Astrocyte (in vitro differentiated cells and primary cell): Measurements from ENCODE around the gene CNTNAP2. TPM values are rescaled to one million over a fixed set of nuclear protein-coding genes. Genes with fewer than 3 reads are reported as not detected.

ENCODE experiments used
- DNase-seq: peaks from one replicate; pipeline ENCODE4 v3.0.0-alpha.2; 2010; ENCODE audit warnings: low read depth
- FAIRE-seq: peaks from 2 replicates; lab custom pipeline; 2011; peaks lifted over from hg19 to GRCh38; lab: Jason Lieb, UNC
- H2AFZ ChIP-seq: 2 replicates; pipeline ENCODE4 v1.6.0; 2012; ENCODE audit warnings: low read depth, low read length, inconsistent platforms
- H3K27ac ChIP-seq: 2 replicates; pipeline ENCODE4 v1.5.1; 2011; ENCODE audit warnings: low read depth, low read length, inconsistent platforms
- H3K27me3 ChIP-seq: 2 replicates; pipeline ENCODE4 v1.6.0; 2011; ENCODE audit warnings: low read length, inconsistent platforms; ENCODE audit not compliant: insufficient read depth
- H3K36me3 ChIP-seq: 2 replicates; pipeline ENCODE4 v1.5.1; 2011; ENCODE audit warnings: low read length, inconsistent platforms; ENCODE audit not compliant: insufficient read depth
- H3K4me1 ChIP-seq: 2 replicates; pipeline ENCODE4 v1.5.1; 2011; ENCODE audit warnings: low read length, inconsistent platforms; ENCODE audit not compliant: insufficient read depth
- H3K4me2 ChIP-seq: 2 replicates; pipeline ENCODE4 v1.6.0; 2012; ENCODE audit warnings: low read length, inconsistent platforms
- H3K4me3 ChIP-seq: 2 replicates; pipeline ENCODE4 v1.5.1; 2011; ENCODE audit warnings: low read depth, mild to moderate bottlenecking, low read length, inconsistent platforms; ENCODE audit not compliant: insufficient read depth
- H3K79me2 ChIP-seq: 2 replicates; pipeline ENCODE4 v1.6.0; 2012; ENCODE audit warnings: mild to moderate bottlenecking, low read length, inconsistent platforms; ENCODE audit not compliant: insufficient read depth
- H3K9ac ChIP-seq: 2 replicates; pipeline ENCODE4 v1.6.0; 2012; ENCODE audit warnings: mild to moderate bottlenecking, low read length, inconsistent platforms
- H3K9me3 ChIP-seq: 2 replicates; pipeline ENCODE4 v1.5.1; 2012; ENCODE audit warnings: low read depth, mild to moderate bottlenecking, low read length, inconsistent platforms; ENCODE audit not compliant: insufficient read depth
- H4K20me1 ChIP-seq: 2 replicates; pipeline ENCODE4 v1.6.0; 2012; ENCODE audit warnings: low read length, inconsistent platforms; ENCODE audit not compliant: insufficient read depth
- H3K27ac Mint-ChIP-seq: one replicate; pipeline ENCODE4 v1.8.0; 2021; ENCODE audit warnings: mild to moderate bottlenecking, mixed read lengths; ENCODE audit not compliant: unreplicated experiment
- H3K27me3 Mint-ChIP-seq: one replicate; pipeline ENCODE4 v1.8.0; 2021; ENCODE audit warnings: low read depth, mixed read lengths; ENCODE audit not compliant: unreplicated experiment
- H3K36me3 Mint-ChIP-seq: one replicate; pipeline ENCODE4 v1.8.0; 2021; ENCODE audit warnings: low read depth, mixed read lengths; ENCODE audit not compliant: unreplicated experiment
- H3K4me1 Mint-ChIP-seq: one replicate; pipeline ENCODE4 v1.8.0; 2021; ENCODE audit warnings: low read depth, mixed read lengths; ENCODE audit not compliant: unreplicated experiment
- H3K4me3 Mint-ChIP-seq: one replicate; pipeline ENCODE4 v1.8.0; 2021; ENCODE audit warnings: mild to moderate bottlenecking, moderate library complexity, mixed read lengths; ENCODE audit not compliant: unreplicated experiment
- H3K9me3 Mint-ChIP-seq: one replicate; pipeline ENCODE4 v1.8.0; 2021; ENCODE audit warnings: mild to moderate bottlenecking, mixed read lengths; ENCODE audit not compliant: unreplicated experiment
- EZH2 ChIP-seq: IDR thresholded peaks from 2 replicates; pipeline ENCODE4 v1.6.1; 2012; ENCODE audit warnings: mild to moderate bottlenecking, low read length, inconsistent platforms; ENCODE audit not compliant: insufficient read depth
- total RNA-seq: library from RNA; stranded (reverse); gene quantifications from 2 replicates; pipeline ENCODE4 v1.2.1, GENCODE V29; 2021
- TF ChIP-seq, protein P1 (sequence below): IDR thresholded peaks from 2 replicates; pipeline ENCODE4 v1.5.1; 2011; ENCODE audit warnings: low read depth, mild to moderate bottlenecking, inconsistent platforms, low read length, moderate library complexity; ENCODE audit not compliant: insufficient read depth

Gene CNTNAP2
- total RNA-seq, 1 donor from 2014 or later = 20.0 TPM

DNA sequence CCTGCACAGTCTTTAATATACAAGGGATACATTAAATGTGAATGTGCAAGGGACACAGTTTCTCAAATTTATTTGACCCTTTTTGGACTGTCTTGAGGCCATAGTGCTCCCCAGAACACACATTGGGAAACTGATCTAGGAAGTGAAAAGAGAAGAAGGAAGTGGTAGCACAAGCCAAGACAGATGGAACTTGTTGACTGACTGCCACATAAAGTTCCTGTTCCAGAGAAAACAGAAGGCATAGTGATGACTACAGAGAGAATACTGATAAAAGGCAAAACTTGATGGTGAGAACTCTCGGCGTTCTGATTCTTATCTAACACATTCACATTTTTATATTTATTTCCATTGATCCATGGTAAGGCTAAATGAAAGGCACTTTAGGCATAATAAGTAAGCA is 1216.4 kb downstream of the CNTNAP2 start:
- Histone ChIP-seq H3K27me3 (no peaks in the 10 kb centered on the region), H3K4me1 (no peaks in the 10 kb centered on the region), H3K36me3 (no peaks in the 10 kb centered on the region), H4K20me1 (no peaks in the 10 kb centered on the region), H3K4me3 (no peak overlapping the region), H2AFZ (no peak overlapping the region), H3K9ac (no peak overlapping the region), H3K79me2 (no peaks in the 10 kb centered on the region), H3K27ac (no peak overlapping the region), H3K9me3 (no peaks in the 10 kb centered on the region), H3K4me2 (no peak overlapping the region)
- no peak overlapping the region for H3K4me3 Mint-ChIP-seq
- H3K27ac Mint-ChIP-seq = no peak overlapping the region
- DNase-seq (no peak), FAIRE-seq (no peak)
- H3K27me3 Mint-ChIP-seq = no peaks in the 10 kb centered on the region
- H3K4me1 Mint-ChIP-seq = no peaks in the 10 kb centered on the region
- no peaks in the 10 kb centered on the region for H3K36me3 Mint-ChIP-seq
- H3K9me3 Mint-ChIP-seq = no peaks in the 10 kb centered on the region
- no peak for TF ChIP-seq EZH2
- TF ChIP-seq, protein P1, sequence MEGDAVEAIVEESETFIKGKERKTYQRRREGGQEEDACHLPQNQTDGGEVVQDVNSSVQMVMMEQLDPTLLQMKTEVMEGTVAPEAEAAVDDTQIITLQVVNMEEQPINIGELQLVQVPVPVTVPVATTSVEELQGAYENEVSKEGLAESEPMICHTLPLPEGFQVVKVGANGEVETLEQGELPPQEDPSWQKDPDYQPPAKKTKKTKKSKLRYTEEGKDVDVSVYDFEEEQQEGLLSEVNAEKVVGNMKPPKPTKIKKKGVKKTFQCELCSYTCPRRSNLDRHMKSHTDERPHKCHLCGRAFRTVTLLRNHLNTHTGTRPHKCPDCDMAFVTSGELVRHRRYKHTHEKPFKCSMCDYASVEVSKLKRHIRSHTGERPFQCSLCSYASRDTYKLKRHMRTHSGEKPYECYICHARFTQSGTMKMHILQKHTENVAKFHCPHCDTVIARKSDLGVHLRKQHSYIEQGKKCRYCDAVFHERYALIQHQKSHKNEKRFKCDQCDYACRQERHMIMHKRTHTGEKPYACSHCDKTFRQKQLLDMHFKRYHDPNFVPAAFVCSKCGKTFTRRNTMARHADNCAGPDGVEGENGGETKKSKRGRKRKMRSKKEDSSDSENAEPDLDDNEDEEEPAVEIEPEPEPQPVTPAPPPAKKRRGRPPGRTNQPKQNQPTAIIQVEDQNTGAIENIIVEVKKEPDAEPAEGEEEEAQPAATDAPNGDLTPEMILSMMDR = no peak

DNA sequence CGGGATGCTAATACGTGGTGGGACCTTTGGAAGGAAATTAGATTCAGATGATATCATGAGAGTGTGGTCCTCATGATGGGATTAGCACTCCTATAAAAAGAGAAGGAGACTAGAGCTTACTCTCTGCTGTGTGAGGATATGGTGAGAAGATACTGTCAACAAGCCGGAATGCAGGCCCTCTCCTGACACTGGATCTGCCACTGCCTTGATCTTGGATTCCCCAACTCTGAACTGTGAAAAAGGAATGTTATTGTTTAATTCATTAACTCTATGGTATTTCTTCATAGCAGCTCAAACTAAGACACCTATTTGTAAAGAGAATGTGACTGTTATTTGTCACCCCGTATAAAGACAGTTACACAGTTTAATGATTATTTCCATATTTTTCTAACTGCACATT is 1246.5 kb downstream of the CNTNAP2 start:
- Histone ChIP-seq H3K4me2 (no peak overlapping the region), H4K20me1 (no peaks in the 10 kb centered on the region), H3K79me2 (no peaks in the 10 kb centered on the region), H3K36me3 (no peaks in the 10 kb centered on the region), H3K27ac (no peak overlapping the region), H2AFZ (no peak overlapping the region), H3K9ac (no peak overlapping the region), H3K27me3 (no peaks in the 10 kb centered on the region), H3K4me3 (no peak overlapping the region), H3K4me1 (no peaks in the 10 kb centered on the region), H3K9me3 (no peaks in the 10 kb centered on the region)
- no peak overlapping the region for H3K4me3 Mint-ChIP-seq
- no peaks in the 10 kb centered on the region for H3K27me3 Mint-ChIP-seq
- H3K36me3 Mint-ChIP-seq = no peaks in the 10 kb centered on the region
- FAIRE-seq = no peak
- TF ChIP-seq, protein P1 = no peak
- no peak for TF ChIP-seq EZH2
- peaks cover 2% of the 10 kb centered on the region for H3K9me3 Mint-ChIP-seq
- peaks cover 5% of the 10 kb centered on the region for H3K4me1 Mint-ChIP-seq
- no peak overlapping the region for H3K27ac Mint-ChIP-seq
- DNase-seq = no peak

DNA sequence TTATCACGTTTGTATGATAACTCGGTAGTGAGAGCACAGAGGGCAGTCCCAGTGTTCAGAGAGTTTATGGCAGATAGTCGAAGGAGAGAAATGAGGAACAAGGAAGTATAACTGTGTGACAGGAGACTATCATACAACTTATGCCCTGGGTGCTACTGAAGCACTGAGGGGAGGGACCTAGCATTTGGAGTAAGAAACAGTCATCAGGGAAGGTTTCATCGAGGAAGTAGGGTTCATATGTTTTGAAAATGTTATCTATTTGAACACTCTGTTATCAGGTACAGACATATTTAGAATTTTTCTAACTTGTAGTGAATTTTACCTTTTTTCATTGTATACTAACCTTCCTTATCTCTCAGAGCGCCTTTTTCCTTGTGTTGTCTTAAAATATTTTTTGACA is 1259.6 kb downstream of the CNTNAP2 start:
- H2AFZ ChIP-seq = no peak overlapping the region
- no peak for FAIRE-seq
- no peaks in the 10 kb centered on the region for H3K27me3 ChIP-seq
- H3K36me3 ChIP-seq = no peaks in the 10 kb centered on the region
- Mint-ChIP-seq H3K4me3 (no peak overlapping the region), H3K36me3 (no peaks in the 10 kb centered on the region), H3K9me3 (no peaks in the 10 kb centered on the region), H3K27me3 (no peaks in the 10 kb centered on the region), H3K4me1 (no peaks in the 10 kb centered on the region), H3K27ac (no peak overlapping the region)
- H3K4me1 ChIP-seq = no peaks in the 10 kb centered on the region
- H3K79me2 ChIP-seq = no peaks in the 10 kb centered on the region
- DNase-seq = no peak
- no peaks in the 10 kb centered on the region for H3K9me3 ChIP-seq
- no peak overlapping the region for H3K27ac ChIP-seq
- H3K4me2 ChIP-seq = no peak overlapping the region
- H3K9ac ChIP-seq = no peak overlapping the region
- H3K4me3 ChIP-seq = no peak overlapping the region
- H4K20me1 ChIP-seq = no peaks in the 10 kb centered on the region
- TF ChIP-seq, protein P1 = no peak
- no peak for TF ChIP-seq EZH2
